HL-60 (cell line): ENCODE data around the gene SRPX.
A peak's percentile ranks its signal among the peaks of the same experiment; 100 is the strongest.

ENCODE experiments used
- DNase-seq, 2 experiments: peaks; one replicate each; pipeline ENCODE4 v3.0.0-alpha.2; 2010 to 2020; ENCODE audit warnings: low read depth in 1 of 2, low spot score in 1 of 2
- H3K27ac ChIP-seq: fragments of 250-450 bp; sonication (Bioruptor Pico); replicated peaks from 2 replicates; pipeline ENCODE4 v1.5.1; 2020; ENCODE audit warnings: mild to moderate bottlenecking, moderate library complexity
- H3K27me3 ChIP-seq: fragments of 250-450 bp; sonication (Bioruptor Pico); 2 replicates; pipeline ENCODE4 v1.5.1; 2021; ENCODE audit warnings: mild to moderate bottlenecking, moderate library complexity; ENCODE audit not compliant: insufficient read depth, poor library complexity, severe bottlenecking
- H3K4me3 ChIP-seq: replicated peaks from 2 replicates; pipeline ENCODE4 v1.5.1; 2011; ENCODE audit warnings: mild to moderate bottlenecking, control low read depth, low read length; ENCODE audit not compliant: insufficient read depth
- GABPA ChIP-seq: IDR thresholded peaks from 2 replicates; pipeline ENCODE4 v1.6.1; 2012; ENCODE audit warnings: low read depth
- POLR2AphosphoS5 ChIP-seq: IDR thresholded peaks from 2 replicates; pipeline ENCODE4 v1.6.1; 2012; ENCODE audit warnings: low read depth
- SPI1 ChIP-seq: IDR thresholded peaks from 2 replicates; pipeline ENCODE4 v1.6.1; 2012; ENCODE audit warnings: low read depth, mild to moderate bottlenecking, borderline replicate concordance
- TF ChIP-seq, protein P1 (sequence below): IDR thresholded peaks from 2 replicates; pipeline ENCODE4 v1.6.1; 2012; ENCODE audit warnings: low read depth; ENCODE audit not compliant: insufficient replicate concordance
- TF ChIP-seq, protein P2 (sequence below): IDR thresholded peaks from one replicate; pipeline ENCODE4 v1.5.1; 2011; ENCODE audit warnings: low read length, control low read depth, inconsistent platforms; ENCODE audit not compliant: insufficient read depth

SRPX gene

GRCh38 chrX:38214044-38214443 lies 6.6 kb downstream of the SRPX start:
- H3K27me3 ChIP-seq = no peaks in the 10 kb centered on the region
- no peak overlapping the region for H3K27ac ChIP-seq
- no peak overlapping the region for H3K4me3 ChIP-seq
- DNase-seq = no peak
- TF ChIP-seq, protein P1, sequence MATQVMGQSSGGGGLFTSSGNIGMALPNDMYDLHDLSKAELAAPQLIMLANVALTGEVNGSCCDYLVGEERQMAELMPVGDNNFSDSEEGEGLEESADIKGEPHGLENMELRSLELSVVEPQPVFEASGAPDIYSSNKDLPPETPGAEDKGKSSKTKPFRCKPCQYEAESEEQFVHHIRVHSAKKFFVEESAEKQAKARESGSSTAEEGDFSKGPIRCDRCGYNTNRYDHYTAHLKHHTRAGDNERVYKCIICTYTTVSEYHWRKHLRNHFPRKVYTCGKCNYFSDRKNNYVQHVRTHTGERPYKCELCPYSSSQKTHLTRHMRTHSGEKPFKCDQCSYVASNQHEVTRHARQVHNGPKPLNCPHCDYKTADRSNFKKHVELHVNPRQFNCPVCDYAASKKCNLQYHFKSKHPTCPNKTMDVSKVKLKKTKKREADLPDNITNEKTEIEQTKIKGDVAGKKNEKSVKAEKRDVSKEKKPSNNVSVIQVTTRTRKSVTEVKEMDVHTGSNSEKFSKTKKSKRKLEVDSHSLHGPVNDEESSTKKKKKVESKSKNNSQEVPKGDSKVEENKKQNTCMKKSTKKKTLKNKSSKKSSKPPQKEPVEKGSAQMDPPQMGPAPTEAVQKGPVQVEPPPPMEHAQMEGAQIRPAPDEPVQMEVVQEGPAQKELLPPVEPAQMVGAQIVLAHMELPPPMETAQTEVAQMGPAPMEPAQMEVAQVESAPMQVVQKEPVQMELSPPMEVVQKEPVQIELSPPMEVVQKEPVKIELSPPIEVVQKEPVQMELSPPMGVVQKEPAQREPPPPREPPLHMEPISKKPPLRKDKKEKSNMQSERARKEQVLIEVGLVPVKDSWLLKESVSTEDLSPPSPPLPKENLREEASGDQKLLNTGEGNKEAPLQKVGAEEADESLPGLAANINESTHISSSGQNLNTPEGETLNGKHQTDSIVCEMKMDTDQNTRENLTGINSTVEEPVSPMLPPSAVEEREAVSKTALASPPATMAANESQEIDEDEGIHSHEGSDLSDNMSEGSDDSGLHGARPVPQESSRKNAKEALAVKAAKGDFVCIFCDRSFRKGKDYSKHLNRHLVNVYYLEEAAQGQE = no peak
- TF ChIP-seq, protein P2, sequence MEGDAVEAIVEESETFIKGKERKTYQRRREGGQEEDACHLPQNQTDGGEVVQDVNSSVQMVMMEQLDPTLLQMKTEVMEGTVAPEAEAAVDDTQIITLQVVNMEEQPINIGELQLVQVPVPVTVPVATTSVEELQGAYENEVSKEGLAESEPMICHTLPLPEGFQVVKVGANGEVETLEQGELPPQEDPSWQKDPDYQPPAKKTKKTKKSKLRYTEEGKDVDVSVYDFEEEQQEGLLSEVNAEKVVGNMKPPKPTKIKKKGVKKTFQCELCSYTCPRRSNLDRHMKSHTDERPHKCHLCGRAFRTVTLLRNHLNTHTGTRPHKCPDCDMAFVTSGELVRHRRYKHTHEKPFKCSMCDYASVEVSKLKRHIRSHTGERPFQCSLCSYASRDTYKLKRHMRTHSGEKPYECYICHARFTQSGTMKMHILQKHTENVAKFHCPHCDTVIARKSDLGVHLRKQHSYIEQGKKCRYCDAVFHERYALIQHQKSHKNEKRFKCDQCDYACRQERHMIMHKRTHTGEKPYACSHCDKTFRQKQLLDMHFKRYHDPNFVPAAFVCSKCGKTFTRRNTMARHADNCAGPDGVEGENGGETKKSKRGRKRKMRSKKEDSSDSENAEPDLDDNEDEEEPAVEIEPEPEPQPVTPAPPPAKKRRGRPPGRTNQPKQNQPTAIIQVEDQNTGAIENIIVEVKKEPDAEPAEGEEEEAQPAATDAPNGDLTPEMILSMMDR = no peak
- TF ChIP-seq GABPA (no peak), SPI1 (no peak)

GRCh38 chrX:38211891-38212635 lies 8.6 kb downstream of the SRPX start:
- H3K27me3 ChIP-seq = no peaks in the 10 kb centered on the region
- peak overlapping the region; percentile 62 for H3K27ac ChIP-seq
- DNase-seq = peak in 1 of 2 experiments; percentile 41
- TF ChIP-seq, protein P2 = no peak
- TF ChIP-seq SPI1 (peak; percentile 57; the same call in 1 of the 2 replicates), POLR2AphosphoS5 (no peak), GABPA (no peak)
- TF ChIP-seq, protein P1 = no peak
- H3K4me3 ChIP-seq = no peak overlapping the region

- TF ChIP-seq, protein P1 = no peak
- no peak for TF ChIP-seq SPI1
- TF ChIP-seq POLR2AphosphoS5 = no peak
- TF ChIP-seq GABPA = no peak
- no peak overlapping the region for H3K27ac ChIP-seq
- no peak overlapping the region for H3K4me3 ChIP-seq
- no peak for DNase-seq
- H3K27me3 ChIP-seq = no peaks in the 10 kb centered on the region
These were observed 14.1 kb downstream of the SRPX start for GRCh38 chrX:38206542-38206941.
